Activated CD4-positive, alpha-beta T cell treated with anti-CD3 and anti-CD28 coated beads, Interleukin-2, amount 10 ng/mL, durations not matched to agents 7 days and 5 days (primary cell): Measurements from ENCODE around the gene VPS4A. TPM values are rescaled to one million over a fixed set of nuclear protein-coding genes. Genes with fewer than 3 reads are reported as not detected.
"Not testable (repeated sequence)": the region's sequence is repeated elsewhere in the genome, so short reads cannot be mapped to it uniquely, and the experiment has no call there.

Experiments
- CTCF ChIA-PET: fragments of 350-600 bp; sonication (Branson Sonifier 250); formaldehyde crosslinking; loops from one replicate; lab custom pipeline; 2021; ENCODE audit warnings: antibody characterized with exemption; lab: Charles Lee
- POLR2A ChIA-PET: fragments of 350-600 bp; sonication (Branson Sonifier 250); formaldehyde crosslinking; loops from one replicate; lab custom pipeline; 2021; ENCODE audit warnings: antibody characterized with exemption; lab: Charles Lee
- DNase-seq: peaks from one replicate; pipeline ENCODE4 v3.0.0-alpha.2; 2020
- H3K27ac Mint-ChIP-seq: one replicate; pipeline ENCODE4 v1.8.0; 2021; ENCODE audit warnings: mild to moderate bottlenecking, moderate library complexity, mixed read lengths
- H3K27me3 Mint-ChIP-seq: one replicate; pipeline ENCODE4 v1.8.0; 2021; ENCODE audit warnings: mixed read lengths
- H3K36me3 Mint-ChIP-seq: one replicate; pipeline ENCODE4 v1.8.0; 2021; ENCODE audit warnings: low read depth, mixed read lengths
- H3K4me1 Mint-ChIP-seq: one replicate; pipeline ENCODE4 v1.8.0; 2021; ENCODE audit warnings: mixed read lengths
- H3K4me3 Mint-ChIP-seq: one replicate; pipeline ENCODE4 v1.8.0; 2021; ENCODE audit warnings: mild to moderate bottlenecking, moderate library complexity, mixed read lengths
- H3K9me3 Mint-ChIP-seq: one replicate; pipeline ENCODE4 v1.8.0; 2021; ENCODE audit warnings: mixed read lengths
- total RNA-seq, 2 experiments: library from RNA; stranded (reverse); gene quantifications; one replicate each; pipeline ENCODE4 v1.2.3, GENCODE V29; 2021

VPS4A gene
- total RNA-seq, 2 experiments from 2014 or later, result 33.4 to 35.4 TPM

- H3K9me3 Mint-ChIP-seq, result no peaks in the 10 kb centered on the region
- no peaks in the 10 kb centered on the region for H3K27me3 Mint-ChIP-seq
- peak; percentile 76 for DNase-seq
- H3K4me1 Mint-ChIP-seq, result peaks cover 2% of the 10 kb centered on the region
- no peak overlapping the region for H3K4me3 Mint-ChIP-seq
- no peak overlapping the region for H3K27ac Mint-ChIP-seq
- ChIA-PET POLR2A (no interaction called here), CTCF (interaction anchor here (1.1 to 1.5 kb wide), 2 partner anchors 16 to 46 kb away, joined by 3 read pairs; no protein-coding TSS in a partner anchor)
- H3K36me3 Mint-ChIP-seq, result no peaks in the 10 kb centered on the region
These were observed 24.0 kb upstream of the VPS4A start for GRCh38 chr16:69286941-69287713.

- H3K27ac Mint-ChIP-seq, H3K4me1 Mint-ChIP-seq, H3K4me3 Mint-ChIP-seq, H3K27me3 Mint-ChIP-seq, POLR2A ChIA-PET, H3K36me3 Mint-ChIP-seq, DNase-seq, CTCF ChIA-PET, H3K9me3 Mint-ChIP-seq: not testable (repeated sequence)
These were observed 19.5 kb upstream of the VPS4A start for GRCh38 chr16:69291657-69292056.

- H3K27me3 Mint-ChIP-seq, result no peaks in the 10 kb centered on the region
- H3K4me1 Mint-ChIP-seq, result no peaks in the 10 kb centered on the region
- H3K9me3 Mint-ChIP-seq, result no peaks in the 10 kb centered on the region
- H3K4me3 Mint-ChIP-seq, result no peak overlapping the region
- POLR2A ChIA-PET, result no interaction called here
- H3K27ac Mint-ChIP-seq, result no peak overlapping the region
- DNase-seq, result no peak
- H3K36me3 Mint-ChIP-seq, result peaks cover 2% of the 10 kb centered on the region
- CTCF ChIA-PET, result no interaction called here
These were observed 17.7 kb upstream of the VPS4A start for GRCh38 chr16:69293401-69293800.

GRCh38 chr16:69294051-69294450 is 17.1 kb upstream of the VPS4A start:
- Mint-ChIP-seq H3K27ac (no peak overlapping the region), H3K27me3 (no peaks in the 10 kb centered on the region), H3K9me3 (no peaks in the 10 kb centered on the region), H3K36me3 (peaks cover 2% of the 10 kb centered on the region), H3K4me3 (no peak overlapping the region), H3K4me1 (no peaks in the 10 kb centered on the region)
- POLR2A ChIA-PET, result no interaction called here
- no peak for DNase-seq
- CTCF ChIA-PET, result no interaction called here

- peaks cover 11% of the 10 kb centered on the region for H3K36me3 Mint-ChIP-seq
- not testable (repeated sequence) for H3K27ac Mint-ChIP-seq, H3K4me3 Mint-ChIP-seq, H3K27me3 Mint-ChIP-seq, H3K4me1 Mint-ChIP-seq, DNase-seq, H3K9me3 Mint-ChIP-seq
- CTCF ChIA-PET, result interaction anchor here (0.7 to 1.4 kb wide), 5 partner anchors 14 to 1114 kb away, joined by 3 to 5 read pairs (median 3); no protein-coding TSS in a partner anchor
- POLR2A ChIA-PET, result interaction anchor here (0.6 kb wide), 1 partner anchor 458 kb away, joined by 3 read pairs; no protein-coding TSS in a partner anchor
These were observed 14.4 kb upstream of the VPS4A start for GRCh38 chr16:69296771-69297170.

GRCh38 chr16:69298261-69298660 is 12.9 kb upstream of the VPS4A start:
- peaks cover 11% of the 10 kb centered on the region for H3K36me3 Mint-ChIP-seq
- no peaks in the 10 kb centered on the region for H3K27me3 Mint-ChIP-seq
- H3K4me3 Mint-ChIP-seq, result no peak overlapping the region
- H3K4me1 Mint-ChIP-seq, result no peaks in the 10 kb centered on the region
- ChIA-PET CTCF (interaction anchor here (1.0 to 1.4 kb wide), 2 partner anchors 12 to 131 kb away, joined by 3 to 5 read pairs; no protein-coding TSS in a partner anchor), POLR2A (no interaction called here)
- H3K9me3 Mint-ChIP-seq, result no peaks in the 10 kb centered on the region
- no peak overlapping the region for H3K27ac Mint-ChIP-seq
- DNase-seq, result no peak

GRCh38 chr16:69301187-69301586 is 10.0 kb upstream of the VPS4A start:
- H3K9me3 Mint-ChIP-seq, result no peaks in the 10 kb centered on the region
- ChIA-PET POLR2A (no interaction called here), CTCF (interaction anchor here (1.0 kb wide), 1 partner anchor 27 kb away, joined by 3 read pairs; no protein-coding TSS in a partner anchor)
- H3K27me3 Mint-ChIP-seq, result no peaks in the 10 kb centered on the region
- no peak overlapping the region for H3K4me3 Mint-ChIP-seq
- H3K4me1 Mint-ChIP-seq, result no peaks in the 10 kb centered on the region
- H3K27ac Mint-ChIP-seq, result no peak overlapping the region
- peaks cover 11% of the 10 kb centered on the region for H3K36me3 Mint-ChIP-seq
- DNase-seq, result no peak

GRCh38 chr16:69301861-69302260 is 9.3 kb upstream of the VPS4A start:
- Mint-ChIP-seq H3K27ac (no peak overlapping the region), H3K9me3 (no peaks in the 10 kb centered on the region), H3K27me3 (no peaks in the 10 kb centered on the region), H3K4me3 (no peak overlapping the region), H3K36me3 (peaks cover 9% of the 10 kb centered on the region), H3K4me1 (no peaks in the 10 kb centered on the region)
- ChIA-PET CTCF (interaction anchor here (0.5 to 1.5 kb wide), 4 partner anchors 10 to 431 kb away, joined by 3 to 4 read pairs (median 3); no protein-coding TSS in a partner anchor), POLR2A (no interaction called here)
- no peak for DNase-seq

- ChIA-PET CTCF (interaction anchor here (0.5 to 1.5 kb wide), 4 partner anchors 10 to 432 kb away, joined by 3 to 4 read pairs (median 3); no protein-coding TSS in a partner anchor), POLR2A (no interaction called here)
- H3K4me3 Mint-ChIP-seq, result no peak overlapping the region
- no peak overlapping the region for H3K27ac Mint-ChIP-seq
- H3K4me1 Mint-ChIP-seq, result no peaks in the 10 kb centered on the region
- no peak for DNase-seq
- H3K27me3 Mint-ChIP-seq, result no peaks in the 10 kb centered on the region
- H3K9me3 Mint-ChIP-seq, result no peaks in the 10 kb centered on the region
- H3K36me3 Mint-ChIP-seq, result peaks cover 9% of the 10 kb centered on the region
These were observed 8.8 kb upstream of the VPS4A start for GRCh38 chr16:69302301-69302700.

- Mint-ChIP-seq H3K4me3 (no peak overlapping the region), H3K27me3 (no peaks in the 10 kb centered on the region), H3K9me3 (no peaks in the 10 kb centered on the region), H3K4me1 (peaks cover 7% of the 10 kb centered on the region), H3K36me3 (peaks cover 8% of the 10 kb centered on the region), H3K27ac (no peak overlapping the region)
- DNase-seq, result no peak
- ChIA-PET POLR2A (no interaction called here), CTCF (no interaction called here)
These were observed 5.1 kb upstream of the VPS4A start for GRCh38 chr16:69306031-69306430.

GRCh38 chr16:69307091-69307490 is 4.1 kb upstream of the VPS4A start:
- no peak for DNase-seq
- H3K27me3 Mint-ChIP-seq, result no peaks in the 10 kb centered on the region
- H3K36me3 Mint-ChIP-seq, result peaks cover 8% of the 10 kb centered on the region
- H3K4me1 Mint-ChIP-seq, result peaks cover 8% of the 10 kb centered on the region
- no peak overlapping the region for H3K27ac Mint-ChIP-seq
- no peak overlapping the region for H3K4me3 Mint-ChIP-seq
- no peaks in the 10 kb centered on the region for H3K9me3 Mint-ChIP-seq
- POLR2A ChIA-PET, result no interaction called here
- CTCF ChIA-PET, result interaction anchor here (0.5 to 0.6 kb wide), 2 partner anchors 20 to 1212 kb away, joined by 3 read pairs; no protein-coding TSS in a partner anchor

GRCh38 chr16:69307856-69308255 is 3.3 kb upstream of the VPS4A start:
- Mint-ChIP-seq H3K9me3 (no peaks in the 10 kb centered on the region), H3K36me3 (peaks cover 10% of the 10 kb centered on the region), H3K4me1 (peaks cover 11% of the 10 kb centered on the region), H3K27me3 (no peaks in the 10 kb centered on the region), H3K4me3 (no peak overlapping the region), H3K27ac (no peak overlapping the region)
- no peak for DNase-seq
- POLR2A ChIA-PET, result no interaction called here
- CTCF ChIA-PET, result interaction anchor here (0.6 to 0.7 kb wide), 2 partner anchors 59 to 109 kb away, joined by 3 read pairs; no protein-coding TSS in a partner anchor

- peaks cover 16% of the 10 kb centered on the region for H3K36me3 Mint-ChIP-seq
- peaks cover 24% of the 10 kb centered on the region for H3K4me1 Mint-ChIP-seq
- H3K27ac Mint-ChIP-seq, result peak overlapping the region; percentile 1
- H3K27me3 Mint-ChIP-seq, result no peaks in the 10 kb centered on the region
- POLR2A ChIA-PET, result no interaction called here
- no peak overlapping the region for H3K4me3 Mint-ChIP-seq
- no peak for DNase-seq
- CTCF ChIA-PET, result no interaction called here
- H3K9me3 Mint-ChIP-seq, result no peaks in the 10 kb centered on the region
These were observed 1.8 kb upstream of the VPS4A start for GRCh38 chr16:69309316-69309715.
